ENCODE data around the gene KRT4.

- TF ChIP-seq CTCF (IDR thresholded peaks at IDR 0.05) (no peak), EP300 (IDR thresholded peaks at IDR 0.05) (no peak), JUNB (IDR thresholded peaks at IDR 0.05) (no peak), MYC (IDR thresholded peaks at IDR 0.05; ENCODE audit: borderline replicate concordance, low read length) (no peak)
These were observed 47.4 kb downstream of the KRT4 start for GRCh38 chr12:52766351-52767019.

All from A549 (cell line).